GM19452 (cell line): ENCODE results near the gene OR13H1.
"Not testable (repeated sequence)": the region's sequence is repeated elsewhere in the genome, so short reads cannot be mapped to it uniquely, and the experiment has no call there.

Experiments used
- ATAC-seq: cut with Tn5 transposase; IDR thresholded peaks from one replicate; pipeline ENCODE4 v1.9.1; 2021; ENCODE audit not compliant: unreplicated experiment

OR13H1 gene, protein sequence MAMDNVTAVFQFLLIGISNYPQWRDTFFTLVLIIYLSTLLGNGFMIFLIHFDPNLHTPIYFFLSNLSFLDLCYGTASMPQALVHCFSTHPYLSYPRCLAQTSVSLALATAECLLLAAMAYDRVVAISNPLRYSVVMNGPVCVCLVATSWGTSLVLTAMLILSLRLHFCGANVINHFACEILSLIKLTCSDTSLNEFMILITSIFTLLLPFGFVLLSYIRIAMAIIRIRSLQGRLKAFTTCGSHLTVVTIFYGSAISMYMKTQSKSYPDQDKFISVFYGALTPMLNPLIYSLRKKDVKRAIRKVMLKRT

DNA sequence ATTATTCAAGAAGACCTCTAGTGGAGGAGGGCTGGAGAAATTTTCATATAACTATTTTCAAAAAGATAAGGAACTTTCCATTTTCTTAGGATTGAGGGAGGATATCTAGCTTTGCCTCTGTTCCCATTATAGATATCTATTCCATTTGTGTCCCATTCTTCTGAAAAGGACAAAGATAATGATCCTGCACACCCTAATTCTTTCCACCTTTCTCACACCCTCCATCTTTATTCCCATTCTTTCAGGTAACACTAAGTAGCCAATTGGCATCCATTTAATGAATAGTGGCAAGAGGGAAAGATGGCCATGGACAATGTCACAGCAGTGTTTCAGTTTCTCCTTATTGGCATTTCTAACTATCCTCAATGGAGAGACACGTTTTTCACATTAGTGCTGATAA lies at the start of gene OR13H1:
Gene OR13H1, plus strand, starts transcription at position 301 of the 400 bp plus-strand sequence. Its CDS starts 0 bp downstream, at position 301.
- no peak for ATAC-seq

DNA sequence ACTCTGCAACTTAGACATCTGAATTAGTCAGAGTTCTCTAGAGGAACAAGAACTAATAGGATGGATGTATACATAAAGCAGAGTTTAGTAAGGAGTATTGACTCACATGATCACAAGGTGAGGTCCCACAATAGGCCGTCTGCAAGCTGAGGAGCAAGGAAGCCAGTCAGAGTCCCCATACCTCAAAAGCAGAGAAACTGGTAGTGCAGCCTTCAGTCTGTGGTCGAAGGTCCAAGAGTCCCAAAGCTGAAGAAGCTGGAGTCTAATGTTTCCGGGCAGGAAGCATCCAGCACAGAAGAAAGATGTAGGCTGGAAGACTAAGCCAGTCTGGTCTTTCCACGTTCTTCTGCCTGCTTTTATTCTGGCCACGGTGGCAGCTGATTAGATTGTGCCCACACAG lies 42.3 kb upstream of the OR13H1 start:
- ATAC-seq = not testable (repeated sequence)

DNA sequence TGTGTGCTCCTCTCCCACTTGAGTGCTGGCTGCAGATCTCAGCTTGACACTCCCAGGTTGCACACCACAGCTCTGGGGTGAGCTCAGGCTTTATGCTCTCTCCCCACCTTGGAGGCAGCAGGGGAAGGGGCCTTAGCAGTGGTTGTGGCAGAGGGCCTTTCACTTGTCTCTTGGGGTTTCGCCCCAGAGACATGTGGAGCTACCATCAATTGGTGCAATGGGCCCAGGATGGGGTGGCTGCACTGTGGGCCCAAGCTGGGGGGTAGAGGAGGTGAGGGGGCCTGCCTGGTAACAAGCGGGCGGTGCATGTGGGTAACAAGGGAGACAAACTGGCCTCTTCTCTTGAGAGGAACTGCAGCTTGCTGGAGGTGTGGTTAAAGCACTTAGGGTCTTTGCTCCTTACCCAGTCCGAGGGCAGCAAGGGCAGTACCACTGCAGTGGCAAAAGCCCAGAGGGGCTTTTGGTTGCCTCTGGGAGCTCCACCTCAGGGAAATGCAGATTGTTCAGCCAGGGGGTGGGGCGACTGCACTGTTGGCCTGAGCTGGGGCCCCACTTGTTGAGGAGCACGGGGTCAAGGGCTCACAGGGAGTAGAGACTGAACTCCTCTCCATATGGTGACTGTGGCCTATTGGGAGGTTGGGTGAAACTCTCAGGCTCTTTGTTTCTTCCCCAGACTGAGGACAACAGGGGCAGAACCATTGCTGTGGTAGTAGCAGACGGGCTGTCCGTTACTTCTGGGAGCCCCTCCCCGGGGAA lies 30.5 kb upstream of the OR13H1 start:
- no peak for ATAC-seq

DNA sequence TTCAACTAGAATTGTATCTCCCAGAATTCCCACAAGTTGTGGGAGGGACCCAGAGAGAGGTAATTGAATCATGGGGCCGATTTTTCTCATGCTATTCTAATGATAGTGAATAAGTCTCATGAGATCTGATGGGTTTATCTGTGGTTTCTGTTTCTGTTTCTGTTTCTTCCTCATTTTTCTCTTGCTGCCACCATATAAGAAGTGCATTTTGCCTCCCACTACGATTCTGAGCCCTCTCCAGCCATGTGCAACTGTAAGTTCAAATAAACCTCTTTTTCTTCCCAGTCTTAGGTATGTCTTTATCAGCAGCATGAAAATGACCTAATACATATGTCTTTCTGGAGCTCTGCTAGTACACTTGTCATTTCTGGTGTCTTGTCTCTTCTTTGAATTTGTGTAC lies 22.1 kb upstream of the OR13H1 start:
- ATAC-seq = no peak

DNA sequence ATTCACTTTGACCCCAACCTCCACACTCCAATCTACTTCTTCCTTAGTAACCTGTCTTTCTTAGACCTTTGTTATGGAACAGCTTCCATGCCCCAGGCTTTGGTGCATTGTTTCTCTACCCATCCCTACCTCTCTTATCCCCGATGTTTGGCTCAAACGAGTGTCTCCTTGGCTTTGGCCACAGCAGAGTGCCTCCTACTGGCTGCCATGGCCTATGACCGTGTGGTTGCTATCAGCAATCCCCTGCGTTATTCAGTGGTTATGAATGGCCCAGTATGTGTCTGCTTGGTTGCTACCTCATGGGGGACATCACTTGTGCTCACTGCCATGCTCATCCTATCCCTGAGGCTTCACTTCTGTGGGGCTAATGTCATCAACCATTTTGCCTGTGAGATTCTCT lies 344 bp downstream of the OR13H1 start:
- ATAC-seq = no peak

DNA sequence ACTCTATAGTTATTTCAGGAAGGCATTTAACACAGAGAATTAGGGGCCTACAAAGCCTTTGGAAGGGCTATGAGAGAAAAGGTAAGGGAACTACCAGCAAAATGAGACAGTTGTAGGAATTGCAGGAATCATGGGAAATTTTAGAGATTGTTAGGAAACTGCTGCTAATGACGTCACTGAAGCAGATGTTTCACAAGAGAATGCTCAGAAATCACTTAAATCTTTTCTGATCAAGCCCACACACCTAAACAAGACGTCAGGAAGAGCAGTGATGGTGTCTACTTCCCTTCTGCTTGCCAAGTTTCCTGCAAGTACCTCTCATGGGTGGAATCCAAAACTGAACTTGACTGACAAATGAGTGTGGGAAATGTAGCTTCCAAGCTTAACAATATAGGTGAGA lies 5.1 kb downstream of the OR13H1 start:
- no peak for ATAC-seq

DNA sequence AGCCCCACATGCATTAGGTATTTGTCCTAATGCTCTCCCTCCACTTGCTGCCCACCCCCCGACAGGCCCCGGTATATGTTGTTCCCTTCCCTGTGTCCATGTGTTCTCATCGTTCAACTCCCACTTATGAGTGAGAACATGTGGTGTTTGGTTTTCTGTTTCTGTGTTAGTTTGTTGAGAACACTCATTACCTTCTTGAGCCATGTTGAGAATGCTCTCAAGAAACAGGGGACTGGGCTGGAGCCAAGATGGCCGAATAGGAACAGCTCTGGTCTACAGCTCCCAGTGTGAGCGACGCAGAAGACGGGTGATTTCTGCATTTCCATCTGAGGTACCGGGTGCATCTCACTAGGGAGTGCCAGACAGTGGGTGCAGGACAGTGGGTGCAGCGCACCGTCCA lies 8.6 kb downstream of the OR13H1 start:
- ATAC-seq = not testable (repeated sequence)

DNA sequence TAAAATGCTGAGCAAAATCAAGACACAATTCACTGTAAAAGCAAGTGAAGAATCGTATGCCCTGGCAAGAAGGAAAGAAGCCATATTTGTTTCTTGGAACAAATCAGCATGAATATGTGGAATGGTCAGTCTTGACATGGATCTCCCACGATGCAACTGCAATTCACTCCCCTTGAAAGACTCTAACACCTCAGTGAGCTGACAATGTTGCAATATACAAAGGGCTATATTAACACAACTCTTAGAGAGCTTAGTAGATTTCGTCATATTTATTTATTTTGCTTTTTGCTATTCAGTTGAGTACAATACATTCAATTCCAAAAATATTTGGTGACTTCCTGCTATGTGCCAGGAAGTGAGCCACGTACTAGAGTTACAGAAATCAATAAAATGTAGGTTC lies 14.7 kb downstream of the OR13H1 start:
- no peak for ATAC-seq

DNA sequence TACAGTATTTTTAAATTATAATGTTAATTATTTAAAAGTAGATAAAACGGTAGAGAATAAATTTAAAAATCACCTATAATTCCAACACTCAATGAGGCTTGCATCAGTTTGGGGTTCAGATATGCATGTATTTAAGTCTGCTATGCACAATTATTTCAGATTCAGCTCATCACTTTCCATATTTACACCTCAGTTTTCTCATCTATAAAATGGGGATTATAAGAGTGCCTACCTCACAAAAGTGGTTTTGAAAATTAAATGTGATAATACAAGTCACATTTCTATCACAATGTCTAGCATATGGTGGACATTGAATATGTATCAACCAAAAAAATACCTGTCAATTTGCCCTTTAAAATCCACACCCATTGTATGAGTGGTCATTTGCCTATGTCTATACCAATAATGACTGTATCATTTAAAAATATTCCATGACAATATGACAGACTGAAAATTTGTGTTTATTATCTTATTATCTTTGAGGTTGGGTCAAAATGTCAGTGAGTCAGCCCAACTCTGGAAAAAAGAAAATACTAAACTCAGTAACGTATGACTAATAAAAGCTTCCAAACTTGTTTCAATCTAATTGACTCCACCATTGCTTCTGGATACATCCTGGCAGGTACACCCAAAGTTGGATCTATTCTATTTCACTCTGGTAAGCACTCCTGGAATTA lies 20.8 kb downstream of the OR13H1 start:
- ATAC-seq = no peak

DNA sequence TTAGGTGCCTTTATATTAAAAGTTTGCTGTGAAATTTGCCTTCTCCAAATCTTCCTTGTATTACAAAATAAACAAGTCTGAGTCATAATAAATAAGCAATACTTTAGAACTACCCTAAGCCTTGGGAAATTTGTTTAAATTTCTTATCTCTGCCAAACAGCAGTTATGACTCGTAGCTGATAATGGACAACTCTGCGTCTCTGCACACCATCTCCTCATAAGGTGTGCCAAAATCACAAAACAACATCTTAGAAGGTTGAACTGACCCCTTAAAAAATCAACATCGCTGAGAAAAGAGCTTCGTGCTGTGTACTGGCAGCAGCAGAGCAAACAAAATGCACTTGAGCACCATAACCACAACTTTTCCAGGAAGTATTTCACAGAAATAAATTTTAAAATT lies 22.0 kb downstream of the OR13H1 start:
- no peak for ATAC-seq

DNA sequence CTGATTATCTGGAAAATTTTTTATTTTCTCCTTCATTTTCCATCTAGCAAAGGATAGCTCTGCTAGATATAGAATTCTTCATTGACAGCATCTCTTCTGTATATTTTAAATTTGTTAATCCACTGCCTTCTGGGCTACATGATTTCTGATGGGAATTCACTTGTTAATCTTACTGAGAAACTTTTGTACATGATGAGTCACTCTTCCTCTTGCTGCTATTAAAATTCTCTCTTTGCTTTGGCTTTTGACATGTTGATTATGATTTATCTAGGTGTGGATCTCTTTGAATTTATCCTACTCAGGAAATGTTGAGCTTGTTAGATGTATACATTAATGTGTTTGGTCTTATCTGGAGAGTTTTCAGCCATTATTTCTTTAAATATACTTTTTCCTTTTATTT lies 27.5 kb downstream of the OR13H1 start:
- no peak for ATAC-seq

DNA sequence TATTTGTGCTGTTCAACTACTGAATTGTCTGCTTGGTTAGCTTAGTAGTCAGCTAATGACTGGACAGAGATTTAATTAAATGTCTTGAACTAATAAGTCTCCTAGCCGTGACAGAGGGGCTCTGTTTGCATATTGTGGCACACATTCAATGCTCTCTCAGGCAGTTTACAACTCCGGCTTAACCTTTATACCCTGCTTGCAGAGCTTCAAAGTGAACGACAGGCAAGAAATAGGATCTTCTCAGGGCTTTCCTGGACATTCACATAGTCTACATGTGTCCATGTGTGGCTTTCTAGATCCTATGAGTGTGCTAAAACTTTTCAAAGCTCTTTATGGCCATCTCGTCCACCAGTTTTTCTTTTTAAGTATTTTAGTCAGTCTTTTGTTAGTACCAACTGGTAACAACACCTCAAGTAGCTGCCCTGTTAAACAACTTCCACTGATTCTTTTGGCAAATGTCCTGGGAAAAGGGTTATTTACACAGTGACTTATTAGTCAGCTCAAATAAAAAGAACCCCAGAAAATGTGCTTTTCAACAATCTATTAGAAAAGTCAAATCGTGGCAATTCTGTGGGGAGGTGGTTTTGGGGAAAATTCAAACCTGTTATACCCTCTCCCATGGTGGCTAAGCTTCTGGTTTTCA lies 28.6 kb downstream of the OR13H1 start:
- ATAC-seq = no peak

DNA sequence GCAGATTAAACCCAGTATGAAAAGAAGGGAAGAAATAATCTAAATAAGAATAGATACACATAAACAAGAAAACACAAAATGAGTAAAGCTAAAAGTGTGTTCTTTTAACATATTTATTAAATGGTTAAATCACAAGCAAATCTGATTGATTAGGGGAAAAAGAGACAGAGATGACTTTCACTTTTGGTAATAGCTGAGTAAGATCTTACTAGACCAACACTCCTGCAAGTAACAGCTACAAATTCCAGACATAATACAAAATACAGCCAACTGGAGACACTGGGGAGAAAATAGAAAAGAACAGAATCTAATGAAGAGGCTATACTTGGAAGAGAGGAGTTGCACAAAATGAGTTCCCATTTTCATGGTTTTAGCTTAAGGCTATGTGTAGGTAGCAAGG lies 33.5 kb downstream of the OR13H1 start:
- no peak for ATAC-seq

DNA sequence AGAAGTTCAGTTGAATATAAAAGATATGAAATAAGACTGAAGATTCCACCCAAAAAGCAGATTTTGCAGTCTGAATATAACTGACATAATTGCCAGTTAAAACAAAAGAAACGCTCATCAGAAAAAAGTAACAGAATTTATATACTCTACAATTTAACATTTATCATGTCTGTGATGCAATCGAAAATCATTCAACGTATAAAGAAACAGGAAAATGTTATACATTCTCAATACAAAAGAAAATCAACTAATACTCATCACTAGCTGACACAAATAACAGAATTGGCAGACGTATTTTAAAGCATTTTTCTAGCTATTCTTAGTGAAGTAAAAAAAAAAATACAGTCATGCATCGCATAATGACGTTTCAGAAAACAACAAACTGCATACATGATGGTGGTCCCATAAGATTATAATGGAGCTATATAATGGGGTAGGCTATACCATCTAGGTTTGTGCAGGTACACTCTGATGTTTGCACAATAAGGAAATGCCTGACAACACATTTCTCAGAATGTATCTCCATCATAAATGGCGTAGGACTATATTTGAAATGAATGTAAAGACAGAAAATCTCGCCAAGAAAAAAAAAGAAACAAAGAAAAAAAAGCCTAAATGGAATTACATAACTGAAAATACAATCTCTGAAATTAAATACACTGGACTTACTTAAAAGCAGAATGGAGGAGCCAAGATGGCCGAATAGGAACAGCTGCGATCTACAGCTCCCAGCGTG lies 34.3 kb downstream of the OR13H1 start:
- ATAC-seq = no peak

DNA sequence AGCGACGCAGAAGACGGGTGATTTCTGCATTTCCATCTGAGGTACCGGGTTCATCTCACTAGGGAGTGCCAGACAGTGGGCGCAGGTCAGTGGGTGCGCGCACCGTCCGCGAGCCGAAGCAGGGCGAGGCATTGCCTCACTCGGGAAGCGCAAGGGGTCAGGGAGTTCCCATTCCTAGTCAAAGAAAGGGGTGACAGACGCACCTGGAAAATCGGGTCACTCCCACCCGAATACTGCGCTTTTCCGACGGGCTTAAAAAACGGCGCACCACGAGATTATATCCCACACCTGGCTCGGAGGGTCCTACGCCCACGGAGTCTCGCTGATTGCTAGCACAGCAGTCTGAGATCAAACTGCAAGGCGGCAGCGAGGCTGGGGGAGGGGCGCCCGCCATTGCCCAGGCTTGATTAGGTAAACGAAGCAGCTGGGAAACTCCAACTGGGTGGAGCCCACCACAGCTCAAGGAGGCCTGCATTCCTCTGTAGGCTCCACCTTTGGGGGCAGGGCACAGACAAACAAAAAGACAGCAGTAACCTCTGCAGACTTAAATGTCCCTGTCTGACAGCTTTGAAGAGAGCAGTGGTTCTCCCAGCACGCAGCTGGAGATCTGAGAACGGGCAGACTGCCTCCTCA lies 35.0 kb downstream of the OR13H1 start:
- not testable (repeated sequence) for ATAC-seq

DNA sequence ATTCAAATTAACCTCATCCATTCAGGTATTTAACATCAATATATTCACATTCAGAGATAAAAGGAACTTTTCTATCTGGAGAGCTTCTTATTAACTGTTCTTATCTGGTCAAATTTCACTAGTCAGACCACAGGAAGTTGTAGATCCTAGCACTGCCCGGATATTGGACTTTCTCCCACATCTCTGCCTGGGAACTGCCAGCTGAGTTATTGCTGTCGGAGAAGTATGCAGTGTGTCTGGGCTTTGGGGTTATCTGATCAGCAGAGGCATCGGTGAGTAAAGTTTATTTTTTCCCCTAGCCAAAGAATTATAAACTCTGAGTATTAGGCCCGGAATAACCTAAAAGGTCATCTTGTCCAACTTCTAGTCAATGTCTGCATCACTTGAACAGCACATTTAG lies 45.1 kb downstream of the OR13H1 start:
- ATAC-seq = no peak
